BJ (cell line): ENCODE data around the gene ZEB2. TPM values are rescaled to one million over a fixed set of nuclear protein-coding genes. Genes with fewer than 3 reads are reported as not detected.
A peak's percentile ranks its signal among the peaks of the same experiment; 100 is the strongest.

Experiments
- CTCF ChIA-PET: fragments of 350-600 bp; formaldehyde crosslinking; extraction: SDS; loops from one replicate; lab custom pipeline; 2021; ENCODE audit warnings: antibody characterized with exemption, inconsistent platforms; lab: Yijun Ruan, JAX
- POLR2A ChIA-PET: fragments of 300-600 bp; sonication (Branson Sonifier 250); formaldehyde crosslinking; extraction: SDS; loops from one replicate; lab custom pipeline; 2021; ENCODE audit warnings: antibody characterized with exemption; lab: Charles Lee
- DNase-seq: peaks from one replicate; pipeline ENCODE4 v3.0.0-alpha.2; 2011; ENCODE audit warnings: low read depth
- H3K27me3 ChIP-seq: 2 replicates; pipeline ENCODE4 v1.6.0; 2011; ENCODE audit warnings: low read length; ENCODE audit not compliant: control insufficient read depth, insufficient read depth
- H3K36me3 ChIP-seq: 2 replicates; pipeline ENCODE4 v1.5.1; 2011; ENCODE audit warnings: low read length; ENCODE audit not compliant: control insufficient read depth, insufficient read depth
- H3K4me3 ChIP-seq: 2 replicates; pipeline ENCODE4 v1.5.1; 2011; ENCODE audit warnings: low read depth, mild to moderate bottlenecking, control low read depth, low read length
- polyA plus RNA-seq: library from polyadenylated mRNA; depleted of rRNA; stranded (reverse); fragments of >200 nt; gene quantifications from 2 replicates; pipeline ENCODE4 v1.2.3, GENCODE V29; 2011
- TF ChIP-seq, protein P1 (sequence below): IDR thresholded peaks from 2 replicates; pipeline ENCODE4 v1.5.1; 2011; ENCODE audit warnings: low read depth, mild to moderate bottlenecking, control low read depth, inconsistent platforms, low read length, moderate library complexity; ENCODE audit not compliant: insufficient read depth

Gene ZEB2
- polyA plus RNA-seq, 1 experiment = 60.2 TPM

DNA sequence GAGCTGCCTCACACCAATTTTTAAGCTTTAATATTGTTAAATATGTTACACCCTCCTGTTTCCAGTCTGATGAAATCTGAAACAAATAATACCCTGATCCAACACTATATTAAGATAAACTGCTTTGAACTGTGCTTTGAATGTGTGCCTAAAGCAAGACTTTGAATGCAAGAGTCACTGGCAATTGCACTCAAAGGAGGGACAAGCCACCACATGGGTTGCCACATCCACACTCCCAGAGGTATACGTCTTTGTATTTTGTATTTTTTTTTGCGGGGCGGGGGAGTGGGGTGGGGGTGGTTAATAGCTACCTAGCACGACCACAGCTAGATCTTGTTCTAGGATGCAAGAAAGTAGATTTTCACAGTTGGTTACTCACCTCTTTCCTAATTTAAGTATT is 1.8 kb upstream of the ZEB2 start:
- TF ChIP-seq, protein P1, sequence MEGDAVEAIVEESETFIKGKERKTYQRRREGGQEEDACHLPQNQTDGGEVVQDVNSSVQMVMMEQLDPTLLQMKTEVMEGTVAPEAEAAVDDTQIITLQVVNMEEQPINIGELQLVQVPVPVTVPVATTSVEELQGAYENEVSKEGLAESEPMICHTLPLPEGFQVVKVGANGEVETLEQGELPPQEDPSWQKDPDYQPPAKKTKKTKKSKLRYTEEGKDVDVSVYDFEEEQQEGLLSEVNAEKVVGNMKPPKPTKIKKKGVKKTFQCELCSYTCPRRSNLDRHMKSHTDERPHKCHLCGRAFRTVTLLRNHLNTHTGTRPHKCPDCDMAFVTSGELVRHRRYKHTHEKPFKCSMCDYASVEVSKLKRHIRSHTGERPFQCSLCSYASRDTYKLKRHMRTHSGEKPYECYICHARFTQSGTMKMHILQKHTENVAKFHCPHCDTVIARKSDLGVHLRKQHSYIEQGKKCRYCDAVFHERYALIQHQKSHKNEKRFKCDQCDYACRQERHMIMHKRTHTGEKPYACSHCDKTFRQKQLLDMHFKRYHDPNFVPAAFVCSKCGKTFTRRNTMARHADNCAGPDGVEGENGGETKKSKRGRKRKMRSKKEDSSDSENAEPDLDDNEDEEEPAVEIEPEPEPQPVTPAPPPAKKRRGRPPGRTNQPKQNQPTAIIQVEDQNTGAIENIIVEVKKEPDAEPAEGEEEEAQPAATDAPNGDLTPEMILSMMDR = no peak
- ChIA-PET POLR2A (interaction anchor here (0.6 kb wide), 1 partner anchor 1724 kb away, joined by 3 read pairs; no protein-coding TSS in a partner anchor), CTCF (interaction anchor here (0.5 to 2.2 kb wide), 3 partner anchors 488 to 1231 kb away, joined by 3 to 4 read pairs (median 3); no protein-coding TSS in a partner anchor)
- no peak overlapping the region for H3K4me3 ChIP-seq
- H3K36me3 ChIP-seq = no peaks in the 10 kb centered on the region
- DNase-seq = no peak
- no peaks in the 10 kb centered on the region for H3K27me3 ChIP-seq

DNA sequence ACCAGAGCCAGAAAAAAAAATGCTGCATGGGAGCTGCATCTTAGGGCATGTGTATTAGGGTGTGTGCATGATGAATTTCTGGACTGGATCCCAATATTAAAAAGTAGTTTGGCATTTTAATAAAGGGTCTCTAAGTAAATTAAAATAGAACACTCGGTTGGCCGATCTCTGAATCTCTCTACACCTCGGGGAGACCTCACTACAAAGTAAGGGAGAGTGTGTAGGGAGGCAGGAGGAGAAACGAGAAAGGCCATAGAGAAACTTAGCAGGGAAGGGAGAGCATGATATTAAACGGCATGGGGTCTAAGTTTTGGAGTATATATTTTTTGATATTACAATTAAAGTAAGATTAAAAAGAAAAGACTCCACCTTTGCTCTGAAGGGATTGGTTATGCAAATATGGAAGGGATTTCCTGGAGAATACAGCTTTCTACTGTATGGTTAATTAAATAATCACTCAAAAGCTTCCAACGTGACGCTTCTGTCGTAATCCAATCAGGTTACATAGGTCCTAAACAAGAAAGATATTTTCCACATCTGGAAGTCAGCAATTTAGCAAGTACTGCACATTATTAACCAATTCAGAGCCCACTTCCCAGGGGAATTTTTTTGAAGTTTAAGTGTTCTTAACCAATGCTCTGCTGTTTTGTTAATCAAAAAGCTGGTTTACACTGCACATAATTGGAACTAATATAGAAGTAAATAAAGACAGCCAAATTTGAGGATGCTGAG is 1.0 kb upstream of the ZEB2 start:
- TF ChIP-seq, protein P1 = no peak
- ChIA-PET CTCF (interaction anchor here (0.5 to 2.2 kb wide), 7 partner anchors 10 to 1232 kb away, joined by 3 to 5 read pairs (median 3); no protein-coding TSS in a partner anchor), POLR2A (no interaction called here)
- no peak for DNase-seq
- Histone ChIP-seq H3K4me3 (peak overlapping the region; percentile 17), H3K36me3 (no peaks in the 10 kb centered on the region), H3K27me3 (no peaks in the 10 kb centered on the region)

DNA sequence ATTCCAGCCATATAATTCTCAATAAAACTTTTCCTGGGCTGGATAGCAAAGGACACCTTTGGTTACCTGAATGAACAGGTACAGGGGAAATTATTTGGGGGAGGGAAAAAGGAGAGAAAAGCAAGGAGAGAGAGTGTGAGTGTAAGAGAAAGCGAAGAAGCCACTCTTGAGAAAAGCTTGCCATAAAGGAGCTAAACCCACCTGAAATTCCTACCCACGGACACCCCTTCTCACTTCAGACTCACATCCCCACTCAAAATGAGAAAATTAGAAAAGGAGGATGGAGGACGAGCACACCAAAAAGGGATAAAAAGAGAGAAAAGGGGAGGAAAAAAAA is 354 bp downstream of the ZEB2 start:
- POLR2A ChIA-PET = no interaction called here
- TF ChIP-seq, protein P1 = no peak
- DNase-seq = no peak
- Histone ChIP-seq H3K4me3 (peak overlapping the region; percentile 79), H3K27me3 (no peaks in the 10 kb centered on the region), H3K36me3 (no peaks in the 10 kb centered on the region)
- CTCF ChIA-PET = interaction anchor here (0.9 to 1.1 kb wide), 2 partner anchors 181 to 964 kb away, joined by 3 to 4 read pairs; no protein-coding TSS in a partner anchor

DNA sequence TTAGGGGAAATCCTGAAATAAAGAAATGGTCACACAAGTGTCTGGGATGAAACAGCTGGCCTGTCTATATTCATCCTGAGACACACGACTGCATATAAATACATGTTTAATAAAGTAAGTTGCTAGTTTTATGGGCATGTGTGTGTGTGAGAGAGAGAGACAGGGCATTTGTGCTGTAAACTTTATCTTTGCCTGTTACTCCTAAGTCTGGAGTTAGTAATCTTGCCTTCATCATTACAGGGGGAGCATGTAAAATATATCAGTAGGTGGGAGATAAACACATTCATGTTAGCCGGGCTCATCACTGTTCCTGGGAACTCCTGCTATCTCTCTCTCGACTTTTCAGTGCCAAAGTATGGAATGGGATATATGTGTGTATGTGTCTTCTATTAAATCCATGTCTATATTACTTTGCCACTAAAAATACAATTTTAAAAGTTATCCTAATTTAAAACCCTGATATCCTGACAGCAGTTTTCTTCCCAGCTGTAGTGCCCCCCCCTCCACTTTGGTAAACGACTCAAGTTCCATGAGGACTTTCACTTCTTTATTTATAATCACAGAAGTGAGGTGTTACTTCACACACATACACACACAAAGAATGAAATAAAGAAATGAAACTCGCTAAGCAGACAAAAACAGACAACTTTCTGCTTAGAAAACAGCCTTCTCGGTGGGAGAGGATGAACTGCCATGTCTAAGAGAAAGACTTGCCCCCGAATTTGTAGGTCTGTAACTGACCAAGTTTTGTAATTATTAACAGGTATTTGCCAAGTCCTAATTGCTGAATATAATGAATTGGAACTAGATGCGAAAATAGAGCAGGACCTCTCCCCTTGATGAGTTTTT is 947 bp downstream of the ZEB2 start:
- Histone ChIP-seq H3K27me3 (no peaks in the 10 kb centered on the region), H3K36me3 (no peaks in the 10 kb centered on the region), H3K4me3 (peak overlapping the region; percentile 79)
- CTCF ChIA-PET = interaction anchor here (0.9 to 1.1 kb wide), 2 partner anchors 180 to 964 kb away, joined by 3 to 4 read pairs; no protein-coding TSS in a partner anchor
- POLR2A ChIA-PET = no interaction called here
- DNase-seq = no peak
- TF ChIP-seq, protein P1 = no peak
